H1 (cell line): ENCODE results near the gene SLC1A4. TPM values are rescaled to one million over a fixed set of nuclear protein-coding genes. Genes with fewer than 3 reads are reported as not detected.

Source experiments
- CBX8 ChIP-seq: fragments of 300-800, 300-1000 bp; sonication (generic); IDR thresholded peaks from 2 replicates; pipeline ENCODE4 v1.7.1; 2016; ENCODE audit warnings: low read depth, low read length, borderline replicate concordance
- E2F6 ChIP-seq: IDR thresholded peaks from 2 replicates; pipeline ENCODE4 v1.6.1; 2012; ENCODE audit warnings: inconsistent platforms
- FOSL1 ChIP-seq: IDR thresholded peaks from 2 replicates; pipeline ENCODE4 v1.6.1; 2011; ENCODE audit warnings: mild to moderate bottlenecking, low read depth, low read length, moderate library complexity; ENCODE audit not compliant: insufficient read depth
- JUN ChIP-seq: IDR thresholded peaks from 2 replicates; pipeline ENCODE4 v1.6.1; 2011; ENCODE audit warnings: low read depth, mild to moderate bottlenecking, improper control_type of control experiment, low read length
- KDM1A ChIP-seq: fragments of 200-600, 300-600 bp; sonication (generic); IDR thresholded peaks from 2 replicates; pipeline ENCODE4 v1.7.1; 2016; ENCODE audit warnings: mild to moderate bottlenecking, low read length, borderline replicate concordance
- MAFK ChIP-seq: IDR thresholded peaks from 2 replicates; pipeline ENCODE4 v1.6.1; 2012; ENCODE audit warnings: low read depth, mild to moderate bottlenecking, improper control_type of control experiment, low read length
- POLR2AphosphoS5 ChIP-seq: IDR thresholded peaks from 2 replicates; pipeline ENCODE4 v1.6.1; 2011; ENCODE audit warnings: low read depth, low read length
- polyA plus RNA-seq, 7 experiments: library from polyadenylated mRNA; depleted of rRNA in 3 of 7; stranded (reverse) in 5 of 7; unstranded in 2 of 7; fragments of >200 nt in 5 of 7; fragments of 200-250 nt in 2 of 7; gene quantifications; 1 replicate in 5 of 7; 2 replicates in 1 of 7; 4 replicates in 1 of 7; pipeline versions ENCODE4 v1.2.1 to v1.2.3, GENCODE V29; 2011 to 2013; ENCODE audit warnings: missing spikeins in 2 of 7, mixed read lengths in 2 of 7
- total RNA-seq: library from RNA; stranded (reverse); fragmentation: NEBNext Ultra II Directional; extraction: Animal tissue kit (Norgen Biotek cat#: 25700); gene quantifications from 2 replicates; pipeline ENCODE4 v1.2.1, GENCODE V29; 2021

Gene SLC1A4
- total and polyA plus RNA-seq, 2 of the 8 experiments (the other 6 are each of a cell fraction or from before 2014, with no cell fraction given) = 0.44 to 0.86 TPM

- TF ChIP-seq JUN (no peak), KDM1A (no peak), E2F6 (no peak), POLR2AphosphoS5 (no peak), MAFK (no peak), FOSL1 (no peak), CBX8 (no peak)
These were observed 12.9 kb upstream of the SLC1A4 start (continued) for GRCh38 chr2:64976276-64976675.
